Kidney (tissue), 14 donors: ENCODE data around the gene RTN3. TPM values are rescaled to one million over a fixed set of nuclear protein-coding genes. Genes with fewer than 3 reads are reported as not detected.

Source experiments
- DNase-seq, 5 donors: peaks; one replicate each; pipeline ENCODE4 v3.0.0-alpha.2; 2013 to 2020
- FAIRE-seq: peaks from 2 replicates; lab custom pipeline; 2012; peaks lifted over from hg19 to GRCh38; lab: Jason Lieb, UNC
- H3K27ac ChIP-seq, 2 donors: one replicate each; pipeline ENCODE4 v1.7.0; 2013; ENCODE audit warnings: low read depth in 2 of 2, low read length in 2 of 2, inconsistent platforms in 1 of 2
- H3K27me3 ChIP-seq: one replicate; pipeline ENCODE4 v1.7.1; 2013; ENCODE audit warnings: low read length, inconsistent platforms; ENCODE audit not compliant: control insufficient read depth, insufficient read depth
- H3K36me3 ChIP-seq, 3 donors: one replicate each; pipeline versions ENCODE4 v1.7.0 to v1.7.1; 2013; ENCODE audit warnings: low read length in 3 of 3, control low read depth in 1 of 3, inconsistent platforms in 1 of 3; ENCODE audit not compliant: insufficient read depth in 3 of 3, control insufficient read depth in 2 of 3
- H3K4me1 ChIP-seq, 3 donors: one replicate each; pipeline versions ENCODE4 v1.7.0 to v1.7.1; 2013; ENCODE audit warnings: low read length in 3 of 3, inconsistent platforms in 1 of 3, low read depth in 1 of 3; ENCODE audit not compliant: control insufficient read depth in 2 of 3, insufficient read depth in 2 of 3
- H3K4me3 ChIP-seq, 3 donors: one replicate each; pipeline versions ENCODE4 v1.7.0 to v1.8.1; 2013; ENCODE audit warnings: low read length in 3 of 3, control low read depth in 1 of 3, inconsistent platforms in 1 of 3
- H3K9ac ChIP-seq, 3 donors: one replicate each; pipeline versions ENCODE4 v1.7.0 to v1.7.1; 2013; ENCODE audit warnings: low read length in 3 of 3, control low read depth in 1 of 3, inconsistent platforms in 1 of 3
- H3K9me3 ChIP-seq, 3 donors: one replicate each; pipeline versions ENCODE4 v1.7.0 to v1.7.1; 2013; ENCODE audit warnings: low read length in 3 of 3, control low read depth in 1 of 3, inconsistent platforms in 1 of 3; ENCODE audit not compliant: control insufficient read depth in 2 of 3, insufficient read depth in 1 of 3
- intact Hi-C: fragments of 100-400 bp; cut with DNase I; formaldehyde crosslinking; loops from one replicate; pipeline ENCODE4 v1.11.1; 2022
- polyA plus RNA-seq: library from polyadenylated mRNA; stranded (reverse); fragments of 350-450 nt; fragmentation: Illumina TruSeq; extraction: RNeasy Lipid Tissue Mini Kit (QIAGEN cat#74804); gene quantifications from one replicate; pipeline ENCODE4 v1.2.3, GENCODE V29; 2014; ENCODE audit warnings: low read depth, low replicate concordance; ENCODE audit not compliant: insufficient read depth
- total RNA-seq: library from RNA; stranded (reverse); fragmentation: NEBNext Ultra II Directional; extraction: Animal tissue kit (Norgen Biotek cat#: 25700); gene quantifications from one replicate; pipeline ENCODE4 v1.2.1, GENCODE V29; 2021
- TF ChIP-seq, protein P1 (sequence below): IDR thresholded peaks from 3 replicates; pipeline ENCODE4 v1.5.1; 2012; ENCODE audit warnings: mild to moderate bottlenecking, moderate library complexity, borderline replicate concordance; ENCODE audit not compliant: insufficient read depth; ENCODE audit errors: extremely low read depth
- donor health status: control.
- donor health status: control.
- donor health status: control.
- donor health status: control.
- donor health status: control.
- donor health status: DM: yes; HTN: yes; CAD: no.
- donor health status: Normal renal cell carcinoma (clear cell type).

RTN3 gene
- total and polyA plus RNA-seq, 2 donors from 2014 or later = 93.1 to 109 TPM

DNA sequence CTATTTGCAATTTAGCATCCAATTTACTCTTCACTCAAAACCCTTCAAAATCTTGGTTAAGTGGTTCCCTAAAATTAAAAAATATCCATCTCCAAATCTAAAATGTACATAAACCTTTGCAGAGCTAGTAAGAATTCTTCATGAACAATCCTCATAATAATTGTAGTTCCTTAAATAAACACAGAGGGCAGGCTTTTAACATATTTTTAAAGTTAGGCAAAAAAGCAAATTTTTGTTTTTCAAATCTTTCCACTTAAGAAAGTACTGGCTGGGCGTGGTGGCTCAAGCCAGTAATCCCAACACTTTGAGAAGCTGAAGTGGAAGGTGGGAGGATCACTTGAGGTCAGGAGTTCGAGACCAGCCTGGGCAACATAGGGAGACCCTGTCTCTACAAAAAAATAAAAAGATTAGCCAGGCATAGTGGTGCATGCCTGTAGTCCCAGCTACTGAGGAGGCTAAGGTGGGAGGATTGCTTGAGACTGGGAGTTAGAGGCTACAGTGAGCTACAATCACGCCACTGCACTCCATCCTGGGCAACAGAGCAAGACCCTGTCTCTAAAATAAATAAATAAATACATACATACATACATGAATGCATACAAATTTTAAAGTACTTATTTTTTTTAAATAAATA lies 42.0 kb upstream of the RTN3 start:
- TF ChIP-seq, protein P1, sequence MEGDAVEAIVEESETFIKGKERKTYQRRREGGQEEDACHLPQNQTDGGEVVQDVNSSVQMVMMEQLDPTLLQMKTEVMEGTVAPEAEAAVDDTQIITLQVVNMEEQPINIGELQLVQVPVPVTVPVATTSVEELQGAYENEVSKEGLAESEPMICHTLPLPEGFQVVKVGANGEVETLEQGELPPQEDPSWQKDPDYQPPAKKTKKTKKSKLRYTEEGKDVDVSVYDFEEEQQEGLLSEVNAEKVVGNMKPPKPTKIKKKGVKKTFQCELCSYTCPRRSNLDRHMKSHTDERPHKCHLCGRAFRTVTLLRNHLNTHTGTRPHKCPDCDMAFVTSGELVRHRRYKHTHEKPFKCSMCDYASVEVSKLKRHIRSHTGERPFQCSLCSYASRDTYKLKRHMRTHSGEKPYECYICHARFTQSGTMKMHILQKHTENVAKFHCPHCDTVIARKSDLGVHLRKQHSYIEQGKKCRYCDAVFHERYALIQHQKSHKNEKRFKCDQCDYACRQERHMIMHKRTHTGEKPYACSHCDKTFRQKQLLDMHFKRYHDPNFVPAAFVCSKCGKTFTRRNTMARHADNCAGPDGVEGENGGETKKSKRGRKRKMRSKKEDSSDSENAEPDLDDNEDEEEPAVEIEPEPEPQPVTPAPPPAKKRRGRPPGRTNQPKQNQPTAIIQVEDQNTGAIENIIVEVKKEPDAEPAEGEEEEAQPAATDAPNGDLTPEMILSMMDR = peak; percentile 8
- Histone ChIP-seq H3K27ac (no peak overlapping the region), H3K4me1 (no peaks in the 10 kb centered on the region), H3K9ac (no peak overlapping the region), H3K4me3 (no peak overlapping the region), H3K9me3 (no peaks in the 10 kb centered on the region), H3K36me3 (peaks cover 0 to 15% (median 5%) of the 10 kb centered on the region in 3 donors), H3K27me3 (no peaks in the 10 kb centered on the region)
- intact Hi-C loops = no loop called here
- peak; percentile 29 for FAIRE-seq
- peak in 1 of 5 donors; percentile 6 for DNase-seq

DNA sequence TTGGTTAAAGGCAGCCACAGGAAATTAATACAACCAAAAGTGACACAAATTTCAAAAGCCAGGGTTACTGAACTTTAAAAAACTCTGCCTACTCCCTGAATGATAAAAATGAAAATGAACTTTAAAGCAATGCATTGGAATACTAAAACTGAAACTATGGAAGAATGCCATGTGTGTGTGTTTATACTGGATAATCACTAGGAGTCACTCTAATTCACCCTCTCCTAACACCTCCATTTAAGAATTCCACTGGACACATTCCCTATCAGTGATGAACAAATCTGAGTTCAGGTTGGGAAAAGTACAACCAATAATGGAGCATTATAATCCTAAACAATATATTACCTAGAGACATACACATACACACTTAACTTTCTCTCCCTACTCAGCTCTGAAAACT lies 39.6 kb upstream of the RTN3 start:
- H3K36me3 ChIP-seq = peaks cover 0 to 17% (median 4%) of the 10 kb centered on the region in 3 donors
- H3K4me3 ChIP-seq = no peak overlapping the region
- H3K27me3 ChIP-seq = no peaks in the 10 kb centered on the region
- TF ChIP-seq, protein P1 = no peak
- no peaks in the 10 kb centered on the region for H3K9me3 ChIP-seq
- no peak overlapping the region for H3K9ac ChIP-seq
- no peak for DNase-seq
- FAIRE-seq = no peak
- no peak overlapping the region for H3K27ac ChIP-seq
- intact Hi-C loops = loop anchor here (5.0 kb wide), 1 partner anchor 169 kb away; no protein-coding TSS in a partner anchor
- no peaks in the 10 kb centered on the region for H3K4me1 ChIP-seq

DNA sequence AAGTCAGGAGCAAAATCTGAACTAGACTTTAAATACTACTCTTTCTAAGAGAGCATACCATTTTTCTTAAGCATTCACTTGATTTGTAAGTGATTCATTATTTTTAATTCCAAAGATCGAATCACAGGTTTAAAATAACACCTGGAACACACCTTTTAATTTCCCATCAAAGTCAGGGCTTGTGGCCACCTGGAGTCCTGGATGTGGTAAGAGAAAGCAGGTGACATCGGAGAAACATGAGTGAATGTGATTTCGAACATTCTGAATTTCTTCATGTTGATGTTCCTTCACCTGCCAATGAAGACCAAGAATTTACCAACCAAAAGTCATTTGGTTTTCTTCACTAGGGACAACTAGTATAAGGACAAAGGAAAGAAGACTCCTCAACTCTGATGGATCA lies 38.1 kb upstream of the RTN3 start:
- H3K36me3 ChIP-seq = peaks cover 0 to 26% (median 7%) of the 10 kb centered on the region in 3 donors
- no peak for DNase-seq
- no peak overlapping the region for H3K4me3 ChIP-seq
- TF ChIP-seq, protein P1 = no peak
- no peak overlapping the region for H3K9ac ChIP-seq
- no peaks in the 10 kb centered on the region for H3K27me3 ChIP-seq
- intact Hi-C loops = loop anchor here (5.0 kb wide), 1 partner anchor 171 kb away; no protein-coding TSS in a partner anchor
- no peaks in the 10 kb centered on the region for H3K9me3 ChIP-seq
- H3K27ac ChIP-seq = no peak overlapping the region
- no peak for FAIRE-seq
- H3K4me1 ChIP-seq = no peaks in the 10 kb centered on the region
